Amniotic stem cell (primary cell): ENCODE data around the gene SPN.
"Not testable (repeated sequence)": the region's sequence is repeated elsewhere in the genome, so short reads cannot be mapped to it uniquely, and the experiment has no call there.

Experiments used
- DNase-seq: peaks from one replicate; lab custom pipeline; 2025; lab: John Stamatoyannopoulos, UW

SPN gene

DNA sequence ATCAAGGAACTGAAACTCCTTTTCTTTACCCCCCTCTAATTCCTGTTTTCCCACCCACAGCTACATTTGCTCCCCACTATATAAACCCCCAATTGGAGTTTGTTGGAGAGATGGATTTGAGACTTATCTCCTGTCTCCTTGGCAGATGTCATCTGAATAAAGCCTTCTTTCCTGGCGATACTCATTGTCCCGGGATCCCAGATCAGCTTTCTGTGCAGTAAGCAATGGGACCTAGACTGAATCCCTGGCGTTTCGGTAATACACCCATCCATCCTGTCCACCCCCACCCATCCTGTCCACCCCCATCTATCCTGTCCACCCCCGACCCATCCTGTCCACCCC lies 38.1 kb downstream of the SPN start:
- DNase-seq: no peak

DNA sequence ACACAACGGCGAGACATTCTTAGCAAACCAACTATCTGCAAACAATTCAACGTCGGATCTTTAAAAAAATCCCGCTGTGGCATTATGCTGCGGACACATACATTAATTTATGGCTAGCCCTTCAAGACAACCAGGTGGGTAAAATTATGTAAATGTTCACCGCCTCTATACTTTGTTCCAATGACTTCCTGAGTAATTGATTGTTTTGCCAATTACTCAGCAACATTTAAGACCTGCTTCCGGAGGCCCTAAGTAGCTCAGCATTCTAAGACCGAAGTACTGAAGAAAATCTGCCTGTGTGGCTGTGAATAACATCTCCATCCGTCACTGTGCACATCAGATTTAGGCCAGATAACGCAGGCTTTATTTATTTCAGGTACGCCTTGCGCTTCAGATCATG lies 39.2 kb downstream of the SPN start:
- DNase-seq: no peak

DNA sequence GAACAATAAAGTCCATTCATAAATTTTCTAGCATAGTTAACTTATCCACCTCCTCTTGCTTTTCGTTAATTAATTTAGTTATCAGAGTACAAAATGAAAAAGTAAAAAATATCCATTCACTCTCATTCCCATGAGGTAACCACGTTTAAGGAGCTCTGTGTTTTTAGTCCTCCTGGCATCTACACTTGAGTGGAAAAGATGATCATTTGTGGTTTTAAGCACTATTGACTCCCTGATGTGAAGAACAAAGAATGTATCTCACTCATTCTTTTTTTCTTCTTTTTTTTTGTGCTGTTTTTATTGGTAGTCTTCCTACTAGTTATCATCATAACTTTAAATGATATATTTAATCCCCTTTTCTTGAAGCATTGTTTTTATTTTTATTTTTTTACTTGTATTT lies 42.0 kb downstream of the SPN start:
- DNase-seq: no peak

DNA sequence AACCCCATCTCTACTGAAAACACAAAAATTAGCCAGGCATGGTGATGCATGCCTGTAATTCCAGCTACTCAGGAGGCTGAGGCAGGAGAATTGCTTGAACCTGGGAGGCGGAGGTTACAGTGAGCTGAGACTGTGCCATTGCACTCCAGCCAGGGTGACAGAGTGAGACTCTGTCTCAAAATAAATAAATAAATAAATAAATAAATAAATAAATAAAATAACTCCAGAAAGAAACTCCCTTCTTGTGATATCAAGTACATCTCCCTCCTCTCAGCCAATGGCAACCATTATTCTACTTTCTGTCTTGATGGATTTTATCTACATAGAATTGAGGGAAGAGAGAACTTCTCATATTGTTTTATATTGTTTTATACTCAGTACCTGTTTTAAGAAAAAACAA lies 44.1 kb downstream of the SPN start:
- not testable (repeated sequence) for DNase-seq

DNA sequence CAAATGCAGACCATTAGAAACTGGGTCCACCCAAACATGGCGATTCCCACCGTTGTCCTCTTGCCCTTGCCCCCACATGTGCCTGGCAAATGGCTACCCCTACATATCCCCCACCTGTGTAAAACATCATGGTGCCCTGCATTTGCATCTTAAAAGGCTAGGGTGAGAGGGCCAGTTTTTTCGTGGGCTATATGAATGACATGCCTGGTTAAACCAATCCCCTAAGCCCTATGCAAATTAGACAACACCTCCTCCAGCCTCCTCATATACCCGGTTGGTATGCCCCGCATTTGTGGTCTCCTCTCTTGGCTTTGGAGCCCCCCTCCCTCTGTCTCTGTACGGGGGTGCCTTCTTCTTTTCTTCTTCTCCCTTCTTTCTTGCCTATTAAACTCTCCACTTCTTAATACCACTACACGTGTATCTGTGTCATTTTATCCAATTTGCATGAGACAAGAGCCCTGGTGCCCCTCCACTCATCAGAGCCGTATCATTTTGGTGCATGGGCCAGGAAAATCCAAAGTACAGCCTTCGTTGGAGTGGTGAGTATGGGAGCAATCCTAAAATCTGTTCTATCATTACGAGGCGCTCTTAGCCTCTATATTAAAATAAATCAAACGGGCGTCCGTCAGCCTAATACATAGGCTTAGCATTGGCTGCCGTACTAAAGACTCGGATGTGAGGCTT lies 46.0 kb downstream of the SPN start:
- no peak for DNase-seq

DNA sequence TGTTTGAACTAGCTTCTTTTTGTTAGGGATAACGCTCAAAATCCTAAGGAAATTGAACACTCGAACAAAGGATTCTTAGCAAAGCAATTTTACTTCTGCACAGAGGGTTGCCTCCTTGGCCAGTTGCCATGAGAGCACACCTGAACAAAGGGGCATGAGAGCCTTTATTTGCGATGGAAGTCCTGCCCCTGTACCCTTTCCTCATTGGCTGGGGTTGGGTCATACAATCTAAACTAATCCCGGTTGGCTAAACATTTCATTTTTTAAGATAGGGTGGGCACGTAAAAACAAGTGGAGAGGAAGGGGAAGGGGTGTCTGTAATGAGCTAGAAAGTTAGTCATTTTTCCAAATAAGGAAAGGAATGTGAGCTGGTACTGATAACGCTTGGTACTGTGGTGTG lies 46.6 kb downstream of the SPN start:
- DNase-seq: not testable (repeated sequence)

DNA sequence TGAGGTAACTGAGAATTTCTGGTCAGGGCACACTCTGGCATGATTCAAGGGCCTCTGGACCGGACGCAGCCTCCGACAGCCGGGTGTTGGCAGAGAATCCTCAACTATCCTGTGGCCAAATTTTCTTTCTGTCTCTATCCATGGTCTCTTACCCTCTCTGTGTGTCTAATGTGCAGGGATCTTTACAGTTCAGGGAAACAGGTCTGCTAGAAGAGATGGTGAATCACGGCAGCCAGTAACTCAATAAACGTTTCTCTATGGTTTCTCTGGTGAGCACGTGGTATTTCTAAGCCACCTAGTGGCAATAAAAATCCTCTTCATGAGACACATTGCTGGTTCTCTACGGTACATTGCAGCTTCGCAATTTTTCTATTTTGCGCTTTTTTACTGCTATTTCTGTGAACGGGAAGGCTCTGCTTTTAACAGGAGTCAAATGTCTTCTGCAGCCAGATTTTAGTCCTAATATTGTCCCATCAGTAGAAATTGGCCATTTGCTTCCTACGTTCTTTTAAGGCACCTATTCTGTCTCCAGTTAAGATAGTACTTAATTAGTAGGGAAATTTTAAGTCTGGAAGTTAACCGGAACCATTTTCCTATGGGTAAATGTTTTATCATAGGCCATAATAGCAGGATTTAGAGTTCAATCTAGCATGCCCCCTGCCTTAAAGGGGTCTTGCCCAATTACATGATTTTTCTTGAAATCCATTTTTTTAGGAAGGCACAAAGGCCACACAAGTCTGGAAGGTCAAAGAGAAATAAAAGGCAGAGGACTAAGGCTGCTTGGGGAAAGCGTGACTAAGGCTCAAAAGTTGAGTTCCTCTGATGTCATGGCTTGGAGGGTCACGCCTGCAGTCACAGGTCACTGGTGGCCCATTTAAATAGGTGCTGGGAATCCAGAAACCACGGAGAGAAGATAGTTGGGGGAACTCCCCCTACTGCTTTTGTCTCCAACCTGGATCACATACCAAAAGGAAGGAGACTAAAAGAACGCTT lies 47.5 kb downstream of the SPN start:
- peak; percentile 34 for DNase-seq

DNA sequence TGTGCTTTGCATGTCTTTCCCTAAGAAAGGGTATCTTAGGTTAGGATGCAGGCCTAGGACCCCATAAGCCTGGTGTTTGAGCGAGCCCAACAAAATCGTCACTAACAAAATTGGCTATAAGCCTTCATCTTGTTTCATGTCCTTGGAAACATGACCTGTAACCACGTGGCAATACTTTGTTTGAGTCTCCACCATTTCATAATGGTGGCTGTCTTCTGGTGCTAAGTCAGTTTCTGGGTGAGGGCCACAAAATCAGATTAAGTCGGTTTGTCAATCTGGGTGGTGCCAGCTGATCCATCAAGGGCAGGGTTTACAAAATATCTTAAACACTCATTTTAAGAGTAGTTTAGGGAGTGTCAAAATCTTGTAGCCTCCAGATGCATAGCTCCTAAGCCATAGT lies 49.8 kb downstream of the SPN start:
- no peak for DNase-seq

DNA sequence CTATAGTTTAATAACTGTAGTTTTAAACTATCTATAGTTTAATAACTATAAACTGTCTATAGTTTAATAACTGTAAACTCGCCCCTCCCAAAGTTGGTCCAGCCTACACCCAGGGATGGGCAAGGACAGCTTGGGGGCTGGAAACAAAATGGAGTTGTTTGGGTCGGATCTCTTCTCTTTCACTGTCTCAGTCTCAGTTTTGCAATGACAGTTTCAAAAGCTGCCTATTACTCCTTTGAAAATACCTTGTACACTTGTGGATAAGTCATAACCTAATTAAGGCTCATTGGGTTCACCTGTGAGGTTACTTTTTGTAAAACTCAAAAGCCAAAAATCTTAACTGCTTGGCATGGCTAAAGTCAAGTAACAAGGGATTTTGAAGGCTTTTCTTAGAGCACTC lies 51.3 kb downstream of the SPN start:
- no peak for DNase-seq

DNA sequence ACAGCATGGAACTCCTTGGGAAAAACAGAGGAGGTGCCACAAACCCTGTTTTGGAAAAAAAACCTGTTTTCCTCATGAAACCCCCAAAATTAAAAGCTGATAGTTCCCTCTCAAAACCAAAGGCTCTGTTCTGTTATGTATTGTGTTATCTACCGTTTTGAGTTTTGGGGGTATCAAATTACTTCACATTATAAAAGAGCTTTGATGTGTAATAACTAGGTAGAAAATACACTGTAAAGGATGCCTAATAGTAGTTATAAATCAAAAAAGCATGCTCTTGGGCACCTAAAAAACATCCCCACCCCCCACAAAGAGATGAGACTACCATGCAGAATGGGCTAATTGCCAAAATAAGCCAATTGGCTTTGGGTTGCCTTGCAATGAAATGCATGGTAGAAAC lies 51.9 kb downstream of the SPN start:
- DNase-seq: no peak

DNA sequence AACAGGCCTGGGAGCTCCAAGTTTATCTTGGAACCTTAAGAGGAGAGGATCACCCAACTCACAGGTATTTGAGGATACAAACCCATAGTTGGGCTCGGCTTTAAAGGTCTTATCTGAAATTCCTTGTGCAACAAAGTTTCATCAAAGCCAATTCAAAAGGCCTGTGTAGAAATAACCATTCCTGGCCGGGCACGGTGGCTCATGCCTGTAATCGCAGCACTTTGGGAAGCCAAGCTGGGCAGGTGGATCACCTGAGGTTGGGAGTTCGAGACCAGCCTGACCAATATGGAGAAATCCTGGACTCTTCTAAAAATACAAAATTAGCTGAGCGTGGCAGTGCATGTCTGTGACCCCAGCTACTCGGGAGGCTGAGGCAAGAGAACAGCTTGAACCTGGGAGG lies 54.1 kb downstream of the SPN start:
- DNase-seq: no peak

DNA sequence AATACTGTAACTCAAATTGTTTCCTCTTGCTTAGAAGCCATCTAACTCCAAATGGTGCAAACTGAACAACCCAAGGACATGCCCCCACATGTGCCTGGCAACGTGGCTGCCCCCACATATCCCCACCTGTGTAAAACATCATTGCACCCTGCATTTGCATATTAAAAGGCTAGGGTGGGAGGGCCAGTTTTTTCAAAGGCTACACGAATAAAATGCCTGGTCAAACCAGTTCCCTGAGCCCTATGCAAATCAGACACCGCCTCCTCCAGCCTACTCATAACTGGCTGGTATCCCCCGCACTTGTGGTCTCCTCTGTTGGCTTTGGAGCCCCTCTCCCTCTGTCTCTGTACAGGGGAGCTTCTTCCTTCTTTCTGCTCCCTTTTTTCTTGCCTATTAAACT lies 56.0 kb downstream of the SPN start:
- no peak for DNase-seq
